HG02678 (cell line): ENCODE results near the gene BMP10.

ENCODE experiments used
- ATAC-seq: cut with Tn5 transposase; IDR thresholded peaks from one replicate; pipeline ENCODE4 v1.9.1; 2021; ENCODE audit warnings: mild to moderate bottlenecking, moderate library complexity; ENCODE audit not compliant: unreplicated experiment

The BMP10 gene

GRCh38 chr2:68822207-68822872 is 48.9 kb downstream of the BMP10 start:
- ATAC-seq: no peak

DNA sequence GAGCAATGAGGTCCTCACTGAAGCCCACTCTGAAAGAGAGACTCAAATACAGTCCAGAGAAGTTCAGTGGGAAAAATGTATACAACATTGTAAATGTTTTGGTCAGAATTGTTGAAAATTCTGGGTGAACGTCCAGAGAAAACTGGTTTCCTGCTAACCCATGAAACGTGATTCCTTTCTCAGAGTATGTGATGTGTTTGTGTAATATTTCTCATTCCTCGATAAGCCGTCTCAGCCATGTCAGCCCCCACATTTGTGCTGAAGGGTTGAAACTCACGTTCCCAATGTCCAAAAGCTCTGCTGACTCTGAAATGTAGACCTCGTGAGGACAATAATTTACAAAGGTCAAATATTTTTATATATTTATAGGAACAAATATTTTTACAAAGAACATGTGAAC is 51.6 kb downstream of the BMP10 start:
- ATAC-seq: no peak

DNA sequence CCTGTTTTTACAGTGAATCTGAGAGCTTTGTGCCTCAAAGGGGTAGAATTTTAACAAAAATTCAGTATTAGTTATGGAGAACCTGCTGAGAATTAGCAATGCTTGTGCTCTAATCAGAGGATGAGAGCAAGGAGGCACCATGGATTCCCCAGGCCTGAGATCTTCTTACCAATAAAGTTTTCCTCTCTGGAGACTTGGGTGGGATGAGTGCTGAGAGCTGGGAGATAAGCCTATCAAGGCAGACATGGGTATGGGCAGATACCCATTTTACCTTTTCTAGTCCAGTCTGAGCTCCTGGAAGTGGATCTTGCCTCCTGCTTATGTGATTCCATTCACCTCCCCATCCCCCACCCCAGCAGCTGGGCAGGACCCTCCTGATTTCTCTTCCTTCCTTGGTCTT is 53.9 kb downstream of the BMP10 start:
- no peak for ATAC-seq
